GM13977 (cell line): Measurements from ENCODE around the gene COL12A1.
"Not testable (repeated sequence)": the region's sequence is repeated elsewhere in the genome, so short reads cannot be mapped to it uniquely, and the experiment has no call there.

Experiments used
- DNase-seq: peaks from one replicate; pipeline ENCODE4 v3.0.0; 2012; ENCODE audit warnings: low spot score
- CTCF ChIP-seq: IDR thresholded peaks from 2 replicates; pipeline ENCODE4 v1.5.1; 2012; ENCODE audit warnings: mild to moderate bottlenecking, control low read depth; ENCODE audit not compliant: insufficient read depth; ENCODE audit errors: extremely low read depth, missing control alignments
- in situ Hi-C: fragments of 300-500 bp; cut with MboI; formaldehyde crosslinking; loops from one replicate; pipeline ENCODE4 v1.12.0; 2022; ENCODE audit warnings: low sequenced_read_pairs, low pct_unique_long_range_greater_than_20kb, mixed read lengths, inconsistent platforms; ENCODE audit not compliant: unreplicated experiment

COL12A1 gene

GRCh38 chr6:75202676-75203131, 3.1 kb downstream of the COL12A1 start:
- no peak for TF ChIP-seq CTCF
- DNase-seq: peak; percentile 23
- in situ Hi-C loops: loop anchor here (25.0 kb wide), 2 partner anchors 790 to 1115 kb away; no protein-coding TSS in a partner anchor

GRCh38 chr6:75201901-75202672, 3.8 kb downstream of the COL12A1 start:
- DNase-seq: peak; percentile 26
- no peak for TF ChIP-seq CTCF
- in situ Hi-C loops: loop anchor here (25.0 kb wide), 2 partner anchors 790 to 1115 kb away; no protein-coding TSS in a partner anchor

- in situ Hi-C loops: loop anchor here (25.0 kb wide), 2 partner anchors 789 to 1114 kb away; no protein-coding TSS in a partner anchor
- TF ChIP-seq CTCF: no peak
- no peak for DNase-seq
These were observed 4.8 kb downstream of the COL12A1 start for GRCh38 chr6:75201021-75201420.

- TF ChIP-seq CTCF: no peak
- in situ Hi-C loops: loop anchor here (25.0 kb wide), 2 partner anchors 788 to 1113 kb away; no protein-coding TSS in a partner anchor
These were observed 6.0 kb downstream of the COL12A1 start for GRCh38 chr6:75199889-75200288.

GRCh38 chr6:75196081-75196687, 9.7 kb downstream of the COL12A1 start:
- in situ Hi-C loops: no loop called here
- TF ChIP-seq CTCF: no peak
- DNase-seq: no peak

More at GRCh38 chr6:75199889-75200288, 6.0 kb downstream of the COL12A1 start:
- DNase-seq: no peak

- in situ Hi-C loops: no loop called here
These were observed 17.5 kb downstream of the COL12A1 start for GRCh38 chr6:75188221-75188925.

GRCh38 chr6:75186581-75186980, 19.3 kb downstream of the COL12A1 start:
- in situ Hi-C loops, DNase-seq: not testable (repeated sequence)

More at GRCh38 chr6:75188221-75188925, 17.5 kb downstream of the COL12A1 start:
- TF ChIP-seq CTCF: no peak
- no peak for DNase-seq
